BJ (cell line): ENCODE results near the gene MYL7. TPM values are rescaled to one million over a fixed set of nuclear protein-coding genes. Genes with fewer than 3 reads are reported as not detected.

Source experiments
- CTCF ChIA-PET: fragments of 350-600 bp; formaldehyde crosslinking; extraction: SDS; loops from one replicate; lab custom pipeline; 2021; ENCODE audit warnings: antibody characterized with exemption, inconsistent platforms; lab: Yijun Ruan, JAX
- POLR2A ChIA-PET: fragments of 300-600 bp; sonication (Branson Sonifier 250); formaldehyde crosslinking; extraction: SDS; loops from one replicate; lab custom pipeline; 2021; ENCODE audit warnings: antibody characterized with exemption; lab: Charles Lee
- DNase-seq: peaks from one replicate; pipeline ENCODE4 v3.0.0-alpha.2; 2011; ENCODE audit warnings: low read depth
- H3K27me3 ChIP-seq: 2 replicates; pipeline ENCODE4 v1.6.0; 2011; ENCODE audit warnings: low read length; ENCODE audit not compliant: control insufficient read depth, insufficient read depth
- H3K36me3 ChIP-seq: 2 replicates; pipeline ENCODE4 v1.5.1; 2011; ENCODE audit warnings: low read length; ENCODE audit not compliant: control insufficient read depth, insufficient read depth
- H3K4me3 ChIP-seq: 2 replicates; pipeline ENCODE4 v1.5.1; 2011; ENCODE audit warnings: low read depth, mild to moderate bottlenecking, control low read depth, low read length
- CTCF ChIP-seq: IDR thresholded peaks from 2 replicates; pipeline ENCODE4 v1.5.1; 2011; ENCODE audit warnings: low read depth, mild to moderate bottlenecking, control low read depth, inconsistent platforms, low read length, moderate library complexity; ENCODE audit not compliant: insufficient read depth
- polyA minus RNA-seq: library from RNA; depleted of rRNA, polyadenylated mRNA; stranded (reverse); fragments of >200 nt; gene quantifications from 2 replicates; pipeline ENCODE4 v1.2.3, GENCODE V29; 2011; rRNA and poly(A)+ RNA removed
- polyA plus RNA-seq: library from polyadenylated mRNA; depleted of rRNA; stranded (reverse); fragments of >200 nt; gene quantifications from 2 replicates; pipeline ENCODE4 v1.2.3, GENCODE V29; 2011; rRNA removed

Gene MYL7
- polyA plus RNA-seq, result 0.26 and 0.29 TPM in 2 replicates
- not detected in 2 replicates for polyA minus RNA-seq

GRCh38 chr7:44141221-44141850 lies at the start of gene MYL7:
TSS of gene MYL7 (minus strand) at chr7:44141332. CDS start at chr7:44141305, 27 bp downstream.
- Histone ChIP-seq H3K27me3 (peaks cover 5% of the 10 kb centered on the region), H3K36me3 (no peaks in the 10 kb centered on the region), H3K4me3 (no peak within 1 kb of the TSS)
- TF ChIP-seq CTCF, result no peak
- no peak for DNase-seq
- CTCF ChIA-PET, result interaction anchor here (1.2 to 1.7 kb wide), 2 partner anchors 10 to 55 kb away, joined by 3 to 4 read pairs; no protein-coding TSS in a partner anchor
- POLR2A ChIA-PET, result no interaction called here

- Histone ChIP-seq H3K27me3 (no peaks in the 10 kb centered on the region), H3K4me3 (no peak overlapping the region), H3K36me3 (no peaks in the 10 kb centered on the region)
- no peak for DNase-seq
- no peak for TF ChIP-seq CTCF
- ChIA-PET CTCF (no interaction called here), POLR2A (no interaction called here)
Observed at GRCh38 chr7:44189993-44190872, 49.1 kb upstream of the MYL7 start.

- CTCF ChIA-PET, result interaction anchor here (0.7 to 2.0 kb wide), 2 partner anchors 16 to 117 kb away, joined by 3 to 6 read pairs; no protein-coding TSS in a partner anchor
- POLR2A ChIA-PET, result interaction anchor here (0.6 kb wide), 1 partner anchor 151 kb away, joined by 4 read pairs; no protein-coding TSS in a partner anchor
- Histone ChIP-seq H3K36me3 (no peaks in the 10 kb centered on the region), H3K27me3 (no peaks in the 10 kb centered on the region), H3K4me3 (no peak within 1 kb of the TSS)
- DNase-seq, result no peak
- TF ChIP-seq CTCF, result no peak
Observed at GRCh38 chr7:44189286-44189992, 48.3 kb upstream of the MYL7 start, which contains the start of gene GCK. TSS of gene GCK (minus strand) at chr7:44189439. CDS start at chr7:44188953, 486 bp downstream.

GRCh38 chr7:44188480-44189225 lies 47.5 kb upstream of the MYL7 start:
- no peak for TF ChIP-seq CTCF
- Histone ChIP-seq H3K27me3 (no peaks in the 10 kb centered on the region), H3K4me3 (no peak overlapping the region), H3K36me3 (no peaks in the 10 kb centered on the region)
- DNase-seq, result no peak
- CTCF ChIA-PET, result interaction anchor here (0.7 to 3.4 kb wide), 4 partner anchors 8 to 117 kb away, joined by 3 to 21 read pairs (median 4); no protein-coding TSS in a partner anchor
- POLR2A ChIA-PET, result interaction anchor here (0.6 kb wide), 1 partner anchor 151 kb away, joined by 4 read pairs; no protein-coding TSS in a partner anchor
